AG10803 (cell line): ENCODE data around the gene BORCS8.
"Not testable (repeated sequence)": the region's sequence is repeated elsewhere in the genome, so short reads cannot be mapped to it uniquely, and the experiment has no call there.

ENCODE experiments used
- DNase-seq: peaks from one replicate; pipeline ENCODE4 v3.0.0; 2010; ENCODE audit warnings: low read depth
- H3K4me3 ChIP-seq: 2 replicates; pipeline ENCODE4 v1.5.1; 2011; ENCODE audit warnings: mild to moderate bottlenecking, low read length, control low read depth
- TF ChIP-seq, protein P1 (sequence below): conservative IDR thresholded peaks from 2 replicates; pipeline ENCODE4 v1.5.1; 2011; ENCODE audit warnings: mild to moderate bottlenecking, low read length, control low read depth, inconsistent platforms

Gene BORCS8

DNA sequence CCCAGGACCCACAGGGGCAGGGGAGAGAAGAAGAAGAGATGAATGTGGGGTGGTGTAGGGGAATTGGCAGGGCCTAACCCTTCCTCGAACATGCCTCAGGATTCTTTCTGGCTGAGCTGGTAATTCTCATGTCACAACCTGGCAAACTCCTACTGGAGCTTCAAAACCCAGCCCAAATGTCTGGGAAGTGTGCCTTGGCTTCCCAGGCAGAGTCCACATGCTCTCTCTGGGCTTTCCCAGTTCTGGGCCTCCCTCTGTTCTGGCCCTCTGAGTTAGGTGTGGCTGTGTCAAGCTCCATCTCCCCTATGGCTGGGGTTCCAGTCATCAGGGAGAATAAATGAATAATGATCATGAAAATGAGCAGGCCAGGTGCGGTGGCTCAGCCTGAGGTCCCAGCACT, 42.5 kb downstream of the BORCS8 start:
- no peak for DNase-seq
- H3K4me3 ChIP-seq: no peak overlapping the region
- TF ChIP-seq, protein P1, sequence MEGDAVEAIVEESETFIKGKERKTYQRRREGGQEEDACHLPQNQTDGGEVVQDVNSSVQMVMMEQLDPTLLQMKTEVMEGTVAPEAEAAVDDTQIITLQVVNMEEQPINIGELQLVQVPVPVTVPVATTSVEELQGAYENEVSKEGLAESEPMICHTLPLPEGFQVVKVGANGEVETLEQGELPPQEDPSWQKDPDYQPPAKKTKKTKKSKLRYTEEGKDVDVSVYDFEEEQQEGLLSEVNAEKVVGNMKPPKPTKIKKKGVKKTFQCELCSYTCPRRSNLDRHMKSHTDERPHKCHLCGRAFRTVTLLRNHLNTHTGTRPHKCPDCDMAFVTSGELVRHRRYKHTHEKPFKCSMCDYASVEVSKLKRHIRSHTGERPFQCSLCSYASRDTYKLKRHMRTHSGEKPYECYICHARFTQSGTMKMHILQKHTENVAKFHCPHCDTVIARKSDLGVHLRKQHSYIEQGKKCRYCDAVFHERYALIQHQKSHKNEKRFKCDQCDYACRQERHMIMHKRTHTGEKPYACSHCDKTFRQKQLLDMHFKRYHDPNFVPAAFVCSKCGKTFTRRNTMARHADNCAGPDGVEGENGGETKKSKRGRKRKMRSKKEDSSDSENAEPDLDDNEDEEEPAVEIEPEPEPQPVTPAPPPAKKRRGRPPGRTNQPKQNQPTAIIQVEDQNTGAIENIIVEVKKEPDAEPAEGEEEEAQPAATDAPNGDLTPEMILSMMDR: no peak

DNA sequence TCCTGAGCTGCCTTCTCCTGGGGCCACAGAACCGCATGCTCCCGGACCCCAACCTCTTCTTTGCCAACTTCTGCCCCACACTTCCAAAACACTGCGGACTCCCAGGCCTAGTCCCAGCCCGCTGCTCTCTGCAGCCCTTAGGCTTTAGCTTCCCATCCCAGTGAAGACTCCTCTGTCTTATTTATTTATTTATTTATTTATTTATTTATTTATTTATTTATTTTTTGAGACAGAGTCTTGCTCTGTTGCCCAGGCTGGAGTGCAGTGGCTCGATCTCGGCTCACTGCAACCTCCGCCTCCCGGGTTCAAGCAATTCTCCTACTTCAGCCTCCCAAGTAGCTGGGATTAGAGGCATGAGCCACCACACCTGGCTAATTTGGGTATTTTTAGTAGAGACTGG, 43.4 kb downstream of the BORCS8 start:
- DNase-seq, H3K4me3 ChIP-seq: not testable (repeated sequence)

DNA sequence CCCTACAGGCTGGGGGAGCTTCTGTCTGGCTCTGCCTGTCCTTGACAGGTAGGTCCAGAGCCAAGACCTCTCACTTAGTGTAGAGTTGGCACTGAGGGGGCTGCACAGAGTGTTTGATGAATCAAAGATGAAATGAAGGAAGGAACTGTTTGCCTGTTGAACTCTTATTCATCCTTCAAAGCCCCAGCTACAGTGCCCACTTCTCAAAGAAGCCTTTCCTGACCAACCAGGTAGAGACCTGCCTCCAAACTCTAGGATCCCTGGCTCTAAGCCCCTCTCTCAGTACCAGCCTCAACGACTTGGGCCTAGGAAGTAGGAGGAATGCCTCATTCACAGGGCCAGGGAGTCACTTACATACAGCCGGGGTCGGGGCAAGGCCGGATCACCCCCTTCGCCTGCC, 44.6 kb downstream of the BORCS8 start:
- no peak overlapping the region for H3K4me3 ChIP-seq
- no peak for DNase-seq
- TF ChIP-seq, protein P1: no peak

DNA sequence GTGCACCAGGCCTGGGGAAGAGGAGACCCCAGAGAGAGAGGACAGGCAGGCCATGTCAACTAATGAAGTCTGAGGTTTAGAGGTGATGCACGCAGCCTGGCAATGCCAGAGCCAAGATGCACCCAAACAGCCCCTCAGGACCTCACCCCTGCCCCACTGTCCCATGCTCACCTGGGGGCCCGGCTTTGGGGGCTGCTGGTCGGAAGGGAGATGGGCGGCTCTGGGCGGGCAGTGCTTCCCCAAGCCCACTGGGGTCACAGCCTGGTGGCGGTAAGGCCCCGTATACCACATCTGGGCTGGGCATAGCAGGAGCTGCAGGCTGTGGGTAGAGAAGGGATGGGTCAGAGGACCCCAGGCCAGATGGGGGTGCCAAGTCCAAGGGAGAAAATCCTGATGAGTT, 45.1 kb downstream of the BORCS8 start:
- TF ChIP-seq, protein P1: no peak
- H3K4me3 ChIP-seq: no peak overlapping the region
- no peak for DNase-seq

DNA sequence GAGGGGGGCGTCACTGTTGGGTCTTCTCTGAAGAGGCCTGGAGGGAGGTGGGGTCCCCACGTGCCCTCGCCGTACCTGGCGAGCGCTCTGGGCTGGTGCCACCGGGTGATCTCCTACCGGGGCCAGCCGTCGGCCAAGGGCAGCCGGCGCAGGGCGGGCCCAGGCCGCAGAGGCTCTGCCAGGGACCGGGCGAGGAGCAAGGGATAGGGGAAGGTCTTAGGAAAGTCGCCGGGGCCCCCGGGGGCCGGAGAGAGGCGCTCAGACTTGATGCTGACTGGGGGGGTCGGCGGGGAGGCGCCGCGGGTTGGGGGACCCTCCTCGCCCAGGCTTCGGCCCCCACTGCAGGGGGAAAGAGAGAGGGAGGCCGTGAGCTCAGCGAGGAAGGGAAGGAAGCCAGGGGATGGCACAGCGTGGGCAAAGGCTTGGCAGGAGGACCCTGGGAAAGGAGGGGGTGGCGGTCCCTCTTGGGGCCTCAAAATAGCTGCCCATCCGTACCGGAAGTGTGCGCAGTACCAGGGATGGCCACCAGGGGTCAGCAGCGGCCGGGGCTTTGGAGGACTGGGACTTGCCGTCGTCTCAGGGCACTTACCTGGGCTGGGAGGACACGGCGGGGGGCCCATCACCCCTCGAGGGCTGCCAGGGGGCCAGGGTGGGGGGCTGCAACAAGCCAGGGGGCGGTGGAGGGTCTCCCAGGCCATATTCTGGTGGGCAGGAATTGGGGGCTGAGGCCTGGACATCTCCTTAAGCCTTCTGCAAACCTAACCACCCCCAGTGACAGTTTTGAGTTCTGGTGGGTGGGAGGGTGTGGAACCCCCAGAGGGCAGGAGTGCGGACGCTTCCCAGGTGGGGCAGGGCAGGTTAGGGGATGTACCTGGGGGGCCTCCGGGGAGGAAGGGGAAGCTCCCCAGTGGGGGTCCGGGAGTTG, 46.0 kb downstream of the BORCS8 start:
- TF ChIP-seq, protein P1: peak; percentile 83
- DNase-seq: peak; percentile 46
- no peak overlapping the region for H3K4me3 ChIP-seq

DNA sequence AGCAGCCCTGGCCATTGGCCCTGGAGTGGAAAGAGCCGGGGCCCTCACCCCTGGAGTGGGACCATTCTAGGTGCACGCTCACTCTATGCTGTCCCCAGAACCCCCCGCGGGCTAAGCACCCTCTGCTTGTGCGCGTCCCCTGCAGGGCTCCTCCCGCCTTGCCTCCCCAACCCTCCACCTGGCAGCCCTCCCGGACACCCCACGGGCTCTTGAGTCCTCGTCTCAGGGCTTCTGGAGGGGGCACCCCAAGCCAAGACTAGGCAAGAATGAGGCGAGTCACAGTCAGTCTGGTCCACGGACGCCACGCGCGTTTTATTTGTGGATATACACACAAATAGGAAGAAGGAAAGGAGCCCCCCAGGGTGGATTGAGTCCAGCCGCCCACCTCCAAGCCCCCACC, 46.7 kb downstream of the BORCS8 start:
- DNase-seq: no peak
- H3K4me3 ChIP-seq: no peak overlapping the region
- TF ChIP-seq, protein P1: no peak

DNA sequence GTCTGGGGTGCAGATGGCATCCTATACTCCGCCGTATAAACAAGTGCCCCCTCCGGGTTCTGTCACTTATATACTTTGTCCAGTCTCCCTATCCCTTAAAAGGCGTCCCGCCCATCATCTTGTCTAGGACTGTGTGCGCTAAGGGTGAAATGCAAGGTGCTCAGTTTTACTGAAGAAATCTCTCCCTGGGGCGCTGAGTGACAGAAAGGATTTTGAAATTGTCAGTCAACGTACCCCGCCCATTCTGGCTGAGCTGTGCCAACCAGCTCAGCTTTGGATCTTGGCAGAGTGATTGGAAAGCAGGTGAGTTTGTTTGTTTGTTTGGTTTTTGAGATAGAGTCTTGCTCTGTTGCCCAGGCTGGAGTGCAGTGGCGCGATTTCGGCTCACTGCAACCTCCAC, 49.6 kb downstream of the BORCS8 start:
- TF ChIP-seq, protein P1: no peak
- DNase-seq: no peak
- H3K4me3 ChIP-seq: no peak overlapping the region

DNA sequence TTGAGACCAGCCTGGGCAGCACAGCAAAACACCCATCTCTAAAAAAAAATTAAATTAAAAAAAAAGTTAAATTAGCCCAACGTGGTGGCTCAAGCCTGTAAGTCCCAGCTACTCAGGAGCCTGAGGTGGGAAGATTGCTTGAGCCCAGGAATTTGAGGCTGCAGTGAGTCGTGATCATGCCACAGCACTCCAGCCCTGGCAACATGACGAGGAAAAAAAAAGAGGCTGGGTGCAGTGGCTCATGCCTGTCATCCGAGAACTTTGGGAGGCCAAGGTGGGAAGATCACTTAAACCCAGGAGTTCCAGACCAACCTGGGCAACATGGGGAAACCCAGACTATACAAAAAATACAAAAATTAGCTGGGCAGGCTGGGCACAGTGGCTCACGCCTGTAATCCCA, 51.5 kb downstream of the BORCS8 start:
- H3K4me3 ChIP-seq: no peak overlapping the region
- TF ChIP-seq, protein P1: no peak
- peak; percentile 9 for DNase-seq
